ENCODE data around the gene SENP1. TPM values are rescaled to one million over a fixed set of nuclear protein-coding genes. Genes with fewer than 3 reads are reported as not detected.

SENP1 gene
- total and polyA plus RNA-seq, 2 donors (not counting 3 experiments of a cell fraction or from before 2014, with no cell fraction given) = 9.9 to 20.5 TPM

- no peak for FAIRE-seq
- no peaks in the 10 kb centered on the region for H3K9me3 ChIP-seq (replicated peaks; ENCODE audit: control insufficient read depth, insufficient read depth, low read length)
- peaks cover 7 to 35% of the 10 kb centered on the region in 2 experiments for H3K27me3 ChIP-seq (ENCODE audit: control insufficient read depth in 2 of 2, insufficient read depth in 2 of 2, low read length in 2 of 2)
- H3K4me2 ChIP-seq (ENCODE audit: insufficient read depth, low read length) = no peak overlapping the region
- no peak overlapping the region for H2AFZ ChIP-seq (ENCODE audit: low read depth, low read length)
- H3K79me2 ChIP-seq (ENCODE audit: control insufficient read depth, insufficient read depth, low read length) = no peaks in the 10 kb centered on the region
- ChIA-PET CTCF (interaction anchor here (0.7 kb wide), 1 partner anchor 257 kb away, joined by 3 read pairs; no protein-coding TSS in a partner anchor), POLR2A (no interaction called here)
- no peak overlapping the region for H3K27ac ChIP-seq (ENCODE audit: insufficient read depth, low read depth, low read length)
- intact Hi-C loops (cut with micrococcal nuclease) = no loop called here
- H3K9me1 ChIP-seq (replicated peaks; ENCODE audit: control insufficient read depth, extremely low read depth, insufficient read depth, low read length) = no peaks in the 10 kb centered on the region
- dilution Hi-C loops (cut with MboI; ENCODE audit: extremely low pct_ligation_motif_present, low sequenced_read_pairs) = no loop called here
- no peaks in the 10 kb centered on the region for H3K4me1 ChIP-seq (ENCODE audit: control insufficient read depth, extremely low read depth, insufficient read depth, low read length)
- no peak for TF ChIP-seq FOS (IDR thresholded peaks at IDR 0.05; ENCODE audit: borderline replicate concordance, insufficient read depth, low read length)
- TF ChIP-seq GATA2 (IDR thresholded peaks at IDR 0.05; ENCODE audit: insufficient read depth, insufficient read length, low read depth, low read length) = no peak
- no peak for TF ChIP-seq MYC (IDR thresholded peaks at IDR 0.05; ENCODE audit: low read depth, low read length)
- no peak for TF ChIP-seq JUN (IDR thresholded peaks at IDR 0.05; ENCODE audit: borderline replicate concordance, insufficient read depth, insufficient read length, low read depth)
- no peak for TF ChIP-seq POLR2AphosphoS5 (IDR thresholded peaks at IDR 0.05; ENCODE audit: insufficient read depth, low read depth, low read length)
- TF ChIP-seq CTCF (IDR thresholded peaks at IDR 0.05; ENCODE audit: extremely low read depth in 1 of 2, insufficient read depth in 1 of 2, low read depth in 1 of 2, low read length in 2 of 2) = no peak
- TF ChIP-seq MAX (IDR thresholded peaks at IDR 0.05; ENCODE audit: insufficient read depth, insufficient read length) = no peak
- TF ChIP-seq POLR2A (IDR thresholded peaks at IDR 0.05; ENCODE audit: low read depth, low read length) = no peak
- TF ChIP-seq EZH2 (IDR thresholded peaks at IDR 0.05; ENCODE audit: borderline replicate concordance, low read depth, low read length, severe bottlenecking) = no peak
- BruUV-seq (replicated peaks) = no TSS peak
- no peak overlapping the region for H3K9ac ChIP-seq (replicated peaks; ENCODE audit: extremely low read depth, insufficient read depth, low read length)
- no peaks in the 10 kb centered on the region for H4K20me1 ChIP-seq (replicated peaks; ENCODE audit: control insufficient read depth, extremely low read depth, insufficient read depth, low read length)
- H3K4me3 ChIP-seq (replicated peaks in 1 of 3; ENCODE audit: insufficient read depth in 1 of 3, low read depth in 1 of 3, low read length in 3 of 3) = no peak overlapping the region
- DNase-seq (ENCODE audit: low read depth, low spot score) = no peak
- H3K36me3 ChIP-seq (ENCODE audit: control insufficient read depth in 2 of 2, extremely low read depth in 1 of 2, insufficient read depth in 2 of 2, low read length in 2 of 2) = no peaks in the 10 kb centered on the region
These were observed 82.5 kb downstream of the SENP1 start for GRCh38 chr12:48023386-48023785.
